Epithelial cell of esophagus (primary cell): ENCODE data around the gene PCDH1.

Source experiments
- DNase-seq: peaks from one replicate; pipeline ENCODE4 v3.0.0; 2010; ENCODE audit warnings: low read depth
- H3K4me3 ChIP-seq: 2 replicates; pipeline ENCODE4 v1.5.1; 2011; ENCODE audit warnings: mild to moderate bottlenecking, low read length, control low read depth
- TF ChIP-seq, protein P1 (sequence below): IDR thresholded peaks from 2 replicates; pipeline ENCODE4 v1.5.1; 2011; ENCODE audit warnings: low read depth, mild to moderate bottlenecking, low read length, control low read depth, inconsistent platforms; ENCODE audit not compliant: insufficient read depth; ENCODE audit errors: missing control alignments

The PCDH1 gene

DNA sequence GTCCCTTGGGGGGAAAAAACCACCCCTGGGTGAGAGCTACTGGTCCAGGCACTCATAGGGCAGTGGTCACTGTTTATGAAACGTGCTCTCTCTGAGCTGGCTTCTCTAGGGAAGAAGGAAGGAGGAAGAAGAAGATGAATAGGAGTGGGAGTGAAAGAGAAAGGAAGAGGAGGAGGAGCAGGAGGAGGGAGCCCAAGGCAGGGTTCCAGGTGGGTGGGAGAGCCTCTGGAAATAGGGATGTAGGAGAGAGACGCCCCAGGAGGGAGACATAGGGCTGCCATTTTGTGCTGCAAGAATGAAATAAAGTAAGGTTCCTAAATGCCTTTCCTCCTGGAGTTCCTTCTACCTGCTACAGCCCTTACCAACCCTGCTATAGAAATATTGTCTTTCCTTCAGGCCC, 65.7 kb downstream of the PCDH1 start:
- TF ChIP-seq, protein P1, sequence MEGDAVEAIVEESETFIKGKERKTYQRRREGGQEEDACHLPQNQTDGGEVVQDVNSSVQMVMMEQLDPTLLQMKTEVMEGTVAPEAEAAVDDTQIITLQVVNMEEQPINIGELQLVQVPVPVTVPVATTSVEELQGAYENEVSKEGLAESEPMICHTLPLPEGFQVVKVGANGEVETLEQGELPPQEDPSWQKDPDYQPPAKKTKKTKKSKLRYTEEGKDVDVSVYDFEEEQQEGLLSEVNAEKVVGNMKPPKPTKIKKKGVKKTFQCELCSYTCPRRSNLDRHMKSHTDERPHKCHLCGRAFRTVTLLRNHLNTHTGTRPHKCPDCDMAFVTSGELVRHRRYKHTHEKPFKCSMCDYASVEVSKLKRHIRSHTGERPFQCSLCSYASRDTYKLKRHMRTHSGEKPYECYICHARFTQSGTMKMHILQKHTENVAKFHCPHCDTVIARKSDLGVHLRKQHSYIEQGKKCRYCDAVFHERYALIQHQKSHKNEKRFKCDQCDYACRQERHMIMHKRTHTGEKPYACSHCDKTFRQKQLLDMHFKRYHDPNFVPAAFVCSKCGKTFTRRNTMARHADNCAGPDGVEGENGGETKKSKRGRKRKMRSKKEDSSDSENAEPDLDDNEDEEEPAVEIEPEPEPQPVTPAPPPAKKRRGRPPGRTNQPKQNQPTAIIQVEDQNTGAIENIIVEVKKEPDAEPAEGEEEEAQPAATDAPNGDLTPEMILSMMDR = no peak
- no peak overlapping the region for H3K4me3 ChIP-seq
- no peak for DNase-seq

DNA sequence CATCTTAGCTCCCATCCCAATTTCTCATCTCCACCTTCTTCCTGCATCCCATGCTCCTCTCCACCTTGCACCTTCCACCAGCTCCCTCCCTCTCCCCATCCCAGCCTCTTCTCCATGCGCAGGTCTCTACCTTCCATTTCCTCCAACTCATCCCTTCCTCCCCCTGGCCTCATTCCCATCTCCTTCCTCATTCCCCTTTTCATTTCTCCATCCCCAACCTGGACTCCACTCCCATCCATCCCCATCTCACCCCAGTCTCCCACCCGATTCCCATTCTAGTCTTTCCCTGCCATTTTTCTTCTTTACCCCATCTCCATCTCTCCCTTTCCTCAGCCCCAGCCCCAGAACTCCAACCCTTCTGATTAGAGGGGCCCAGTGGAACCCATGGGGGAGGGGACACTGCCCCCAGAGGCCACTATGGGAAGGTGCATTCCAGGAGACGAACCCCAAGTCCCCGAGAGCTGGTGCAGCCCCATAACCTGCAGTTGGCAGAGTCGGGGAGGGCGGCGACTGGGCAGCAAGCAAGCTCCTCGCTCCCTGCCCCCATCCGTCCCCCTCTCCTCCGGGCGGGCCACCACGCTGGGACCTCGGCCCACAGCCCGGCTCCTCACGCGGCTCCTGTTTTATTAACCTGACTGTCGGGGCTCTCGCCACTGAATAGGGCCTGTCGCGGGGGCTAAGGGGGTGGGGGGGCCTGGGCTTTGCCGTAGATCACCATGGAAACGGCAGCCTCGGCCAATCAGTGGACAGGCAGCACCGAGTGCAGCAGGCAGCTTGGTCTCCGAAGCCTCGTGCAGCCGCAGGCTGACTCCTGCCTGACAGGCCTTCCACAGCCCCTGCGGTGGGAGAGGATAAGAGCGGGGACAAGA, 66.7 kb downstream of the PCDH1 start:
- TF ChIP-seq, protein P1 = peak; percentile 61
- DNase-seq = no peak
- H3K4me3 ChIP-seq = no peak overlapping the region

DNA sequence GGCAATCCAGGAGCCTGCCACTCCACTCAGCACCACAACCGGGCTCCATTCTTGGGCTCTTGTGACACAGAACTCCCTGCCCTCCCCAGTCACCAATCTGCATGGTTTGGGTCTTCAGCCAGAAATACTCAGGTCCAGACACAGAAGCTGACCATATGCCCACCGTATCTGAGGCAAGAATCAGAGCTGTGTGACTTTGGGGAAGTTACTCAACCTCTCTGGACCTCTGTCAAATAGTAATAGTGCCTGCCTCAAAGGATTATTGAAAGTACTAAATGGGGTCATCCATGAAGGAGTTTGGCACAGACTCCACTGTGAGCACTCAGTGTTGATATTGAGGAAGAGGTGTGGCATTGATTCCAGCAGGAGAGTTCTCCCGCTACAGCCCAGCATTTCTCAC, 67.5 kb downstream of the PCDH1 start:
- H3K4me3 ChIP-seq = no peak overlapping the region
- TF ChIP-seq, protein P1 = no peak
- DNase-seq = no peak

DNA sequence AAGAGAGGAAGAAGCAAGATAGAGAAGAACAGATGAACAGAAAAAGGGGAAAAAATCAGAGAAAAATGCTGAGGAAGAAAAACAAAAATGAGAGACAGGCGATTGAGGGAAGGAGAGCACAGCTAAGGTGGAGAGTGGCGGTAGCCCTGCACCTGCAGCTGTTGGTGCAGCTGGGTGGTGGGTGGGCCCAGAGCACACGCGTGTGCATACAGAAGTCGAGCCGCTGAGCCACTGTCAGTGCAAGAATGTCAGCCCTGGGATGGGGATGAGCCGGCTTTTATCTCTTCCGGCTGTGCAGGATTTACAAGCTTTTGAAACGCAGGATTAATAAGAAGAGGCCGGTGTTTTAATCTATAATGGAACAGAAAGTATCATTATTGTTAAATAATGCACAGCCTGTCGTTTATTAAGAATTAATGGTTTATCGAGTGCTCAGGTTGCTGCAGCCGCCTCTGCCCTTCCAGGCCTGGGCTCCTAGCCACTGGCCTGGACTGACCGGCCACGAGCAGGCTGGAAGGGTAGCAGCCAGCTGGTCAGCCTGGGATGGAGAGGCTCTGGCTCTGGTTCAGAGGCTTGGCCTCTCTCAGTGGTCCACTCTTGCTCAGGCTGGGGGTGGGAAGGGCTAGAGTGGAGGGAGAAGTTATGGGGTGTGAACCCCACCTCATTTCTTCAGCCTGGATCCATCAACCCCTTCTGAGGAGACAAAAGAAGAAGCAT, 68.7 kb downstream of the PCDH1 start:
- TF ChIP-seq, protein P1 = no peak
- no peak for DNase-seq
- H3K4me3 ChIP-seq = no peak overlapping the region

DNA sequence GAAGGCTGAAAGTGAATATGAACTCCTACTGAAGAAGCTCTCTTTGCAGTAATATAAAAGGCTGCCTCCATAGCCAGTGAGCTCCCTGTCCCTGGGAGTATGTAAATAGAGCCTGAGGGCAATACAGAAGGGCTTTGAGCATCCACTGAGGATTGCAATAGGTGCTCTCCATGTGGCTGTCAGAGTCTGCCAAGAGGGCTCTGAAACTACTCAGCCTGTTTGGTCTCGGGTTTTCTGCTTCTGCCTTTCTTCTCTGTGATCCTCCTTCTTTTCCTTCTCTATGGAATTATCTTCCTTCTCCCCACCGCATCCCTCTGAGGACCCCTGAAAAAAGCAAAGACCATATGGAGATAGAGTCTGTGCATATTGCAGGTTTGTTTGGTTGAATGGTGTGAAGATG, 69.4 kb downstream of the PCDH1 start:
- no peak overlapping the region for H3K4me3 ChIP-seq
- no peak for DNase-seq
- TF ChIP-seq, protein P1 = no peak

DNA sequence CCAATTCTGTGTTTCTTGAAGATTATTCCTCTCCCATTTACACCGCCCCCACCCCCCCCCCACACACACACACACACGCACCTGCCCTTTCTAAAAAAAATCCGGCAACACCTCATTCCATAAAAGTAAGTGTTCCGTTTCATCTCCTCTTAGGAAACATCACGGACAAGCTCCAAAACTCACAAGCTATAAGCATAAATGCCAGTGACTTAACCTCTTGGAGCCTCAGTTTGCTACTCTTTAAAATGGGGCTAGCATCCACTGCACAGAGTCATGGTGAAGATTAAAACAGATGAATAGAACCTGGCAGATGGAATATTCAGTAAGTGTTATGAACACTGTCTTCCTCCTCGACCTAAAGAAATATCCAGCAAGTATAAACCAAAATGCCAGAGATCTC, 70.5 kb downstream of the PCDH1 start:
- TF ChIP-seq, protein P1 = no peak
- H3K4me3 ChIP-seq = no peak overlapping the region
- no peak for DNase-seq
